ENCODE data around the gene KCNT2. TPM values are rescaled to one million over a fixed set of nuclear protein-coding genes. Genes with fewer than 3 reads are reported as not detected.

The KCNT2 gene
- total and polyA plus RNA-seq, 9 of the 15 experiments (the other 6 are each of a cell fraction or from before 2014, with no cell fraction given), result 0.13 to 0.73 (median 0.28) TPM

- no peaks in the 10 kb centered on the region for H4K20me1 ChIP-seq (replicated peaks; ENCODE audit: control insufficient read depth, insufficient read depth, low read length)
- no peak for FAIRE-seq
- ChIA-PET POLR2A (no interaction called here), CTCF (ENCODE audit: low intra/inter-chr PET ratio) (no interaction called here)
- in situ Hi-C loops (cut with MboI) (no loop called here), intact Hi-C loops (cut with micrococcal nuclease) (no loop called here)
- H3K4me1 ChIP-seq (replicated peaks in 1 of 2; ENCODE audit: control insufficient read depth in 2 of 2, insufficient read depth in 2 of 2, low read length in 2 of 2), result no peaks in the 10 kb centered on the region
- no peaks in the 10 kb centered on the region for H3K36me3 ChIP-seq (ENCODE audit: control insufficient read depth, insufficient read depth, low read length)
- no peaks in the 10 kb centered on the region for H3K9me1 ChIP-seq (ENCODE audit: control insufficient read depth, insufficient read depth, low read length)
- H3K9ac ChIP-seq (ENCODE audit: insufficient read depth in 1 of 2, low read depth in 2 of 2, low read length in 2 of 2), result no peak overlapping the region
- no peak overlapping the region for H3K4me2 ChIP-seq (ENCODE audit: insufficient read depth, low read length)
- H3K27ac ChIP-seq (ENCODE audit: extremely low read depth, low read depth, low read length), result no peak overlapping the region
- no peaks in the 10 kb centered on the region for H3K27me3 ChIP-seq (ENCODE audit: control insufficient read depth in 2 of 2, insufficient read depth in 2 of 2, low read length in 2 of 2)
- H3K9me3 ChIP-seq (replicated peaks; ENCODE audit: control insufficient read depth, insufficient read depth, low read depth, low read length), result no peaks in the 10 kb centered on the region
- H3K79me2 ChIP-seq (ENCODE audit: control insufficient read depth, insufficient read depth, low read length), result no peaks in the 10 kb centered on the region
- no peak for DNase-seq (ENCODE audit: extremely low read depth in 1 of 4, low spot score in 3 of 4)
- no peak for ATAC-seq
- no peak overlapping the region for H2AFZ ChIP-seq (ENCODE audit: low read depth, low read length)
- H3K4me3 ChIP-seq, result no peak overlapping the region
- no TSS peak for BruUV-seq (replicated peaks)
- TF ChIP-seq MTA2 (IDR thresholded peaks at IDR 0.05; ENCODE audit: low read depth) (no peak), C11orf30 (IDR thresholded peaks at IDR 0.05; ENCODE audit: low read depth) (peak; percentile 62), SMAD2 (IDR thresholded peaks at IDR 0.05; ENCODE audit: low read depth, low read length) (no peak), ZNF263 (CRISPR knock-in tag; IDR thresholded peaks at IDR 0.05; ENCODE audit: borderline replicate concordance) (no peak), ZNF212 (CRISPR knock-in tag; IDR thresholded peaks at IDR 0.05) (no peak), MBD2 (IDR thresholded peaks at IDR 0.05; ENCODE audit: borderline replicate concordance, low read depth) (no peak), YY1 (IDR thresholded peaks at IDR 0.05; ENCODE audit: borderline replicate concordance in 1 of 3, control insufficient read depth in 1 of 3, extremely low read depth in 1 of 3, insufficient read depth in 3 of 3, insufficient read length in 1 of 3, insufficient replicate concordance in 2 of 3, low read depth in 1 of 3, low read length in 2 of 3) (no peak), TAL1 (IDR thresholded peaks at IDR 0.05) (no peak), CREM (IDR thresholded peaks at IDR 0.05; ENCODE audit: low read depth) (no peak), ASH1L (IDR thresholded peaks at IDR 0.05; ENCODE audit: borderline replicate concordance, low read depth, partially characterized antibody) (no peak), MAFG (tag; conservative IDR thresholded peaks at IDR 0.05) (peak; percentile 39), ZNF436 (CRISPR knock-in tag; IDR thresholded peaks at IDR 0.05) (no peak), MXI1 (IDR thresholded peaks at IDR 0.05; ENCODE audit: low read depth, low read length) (no peak)
- TF ChIP-seq, protein P1, sequence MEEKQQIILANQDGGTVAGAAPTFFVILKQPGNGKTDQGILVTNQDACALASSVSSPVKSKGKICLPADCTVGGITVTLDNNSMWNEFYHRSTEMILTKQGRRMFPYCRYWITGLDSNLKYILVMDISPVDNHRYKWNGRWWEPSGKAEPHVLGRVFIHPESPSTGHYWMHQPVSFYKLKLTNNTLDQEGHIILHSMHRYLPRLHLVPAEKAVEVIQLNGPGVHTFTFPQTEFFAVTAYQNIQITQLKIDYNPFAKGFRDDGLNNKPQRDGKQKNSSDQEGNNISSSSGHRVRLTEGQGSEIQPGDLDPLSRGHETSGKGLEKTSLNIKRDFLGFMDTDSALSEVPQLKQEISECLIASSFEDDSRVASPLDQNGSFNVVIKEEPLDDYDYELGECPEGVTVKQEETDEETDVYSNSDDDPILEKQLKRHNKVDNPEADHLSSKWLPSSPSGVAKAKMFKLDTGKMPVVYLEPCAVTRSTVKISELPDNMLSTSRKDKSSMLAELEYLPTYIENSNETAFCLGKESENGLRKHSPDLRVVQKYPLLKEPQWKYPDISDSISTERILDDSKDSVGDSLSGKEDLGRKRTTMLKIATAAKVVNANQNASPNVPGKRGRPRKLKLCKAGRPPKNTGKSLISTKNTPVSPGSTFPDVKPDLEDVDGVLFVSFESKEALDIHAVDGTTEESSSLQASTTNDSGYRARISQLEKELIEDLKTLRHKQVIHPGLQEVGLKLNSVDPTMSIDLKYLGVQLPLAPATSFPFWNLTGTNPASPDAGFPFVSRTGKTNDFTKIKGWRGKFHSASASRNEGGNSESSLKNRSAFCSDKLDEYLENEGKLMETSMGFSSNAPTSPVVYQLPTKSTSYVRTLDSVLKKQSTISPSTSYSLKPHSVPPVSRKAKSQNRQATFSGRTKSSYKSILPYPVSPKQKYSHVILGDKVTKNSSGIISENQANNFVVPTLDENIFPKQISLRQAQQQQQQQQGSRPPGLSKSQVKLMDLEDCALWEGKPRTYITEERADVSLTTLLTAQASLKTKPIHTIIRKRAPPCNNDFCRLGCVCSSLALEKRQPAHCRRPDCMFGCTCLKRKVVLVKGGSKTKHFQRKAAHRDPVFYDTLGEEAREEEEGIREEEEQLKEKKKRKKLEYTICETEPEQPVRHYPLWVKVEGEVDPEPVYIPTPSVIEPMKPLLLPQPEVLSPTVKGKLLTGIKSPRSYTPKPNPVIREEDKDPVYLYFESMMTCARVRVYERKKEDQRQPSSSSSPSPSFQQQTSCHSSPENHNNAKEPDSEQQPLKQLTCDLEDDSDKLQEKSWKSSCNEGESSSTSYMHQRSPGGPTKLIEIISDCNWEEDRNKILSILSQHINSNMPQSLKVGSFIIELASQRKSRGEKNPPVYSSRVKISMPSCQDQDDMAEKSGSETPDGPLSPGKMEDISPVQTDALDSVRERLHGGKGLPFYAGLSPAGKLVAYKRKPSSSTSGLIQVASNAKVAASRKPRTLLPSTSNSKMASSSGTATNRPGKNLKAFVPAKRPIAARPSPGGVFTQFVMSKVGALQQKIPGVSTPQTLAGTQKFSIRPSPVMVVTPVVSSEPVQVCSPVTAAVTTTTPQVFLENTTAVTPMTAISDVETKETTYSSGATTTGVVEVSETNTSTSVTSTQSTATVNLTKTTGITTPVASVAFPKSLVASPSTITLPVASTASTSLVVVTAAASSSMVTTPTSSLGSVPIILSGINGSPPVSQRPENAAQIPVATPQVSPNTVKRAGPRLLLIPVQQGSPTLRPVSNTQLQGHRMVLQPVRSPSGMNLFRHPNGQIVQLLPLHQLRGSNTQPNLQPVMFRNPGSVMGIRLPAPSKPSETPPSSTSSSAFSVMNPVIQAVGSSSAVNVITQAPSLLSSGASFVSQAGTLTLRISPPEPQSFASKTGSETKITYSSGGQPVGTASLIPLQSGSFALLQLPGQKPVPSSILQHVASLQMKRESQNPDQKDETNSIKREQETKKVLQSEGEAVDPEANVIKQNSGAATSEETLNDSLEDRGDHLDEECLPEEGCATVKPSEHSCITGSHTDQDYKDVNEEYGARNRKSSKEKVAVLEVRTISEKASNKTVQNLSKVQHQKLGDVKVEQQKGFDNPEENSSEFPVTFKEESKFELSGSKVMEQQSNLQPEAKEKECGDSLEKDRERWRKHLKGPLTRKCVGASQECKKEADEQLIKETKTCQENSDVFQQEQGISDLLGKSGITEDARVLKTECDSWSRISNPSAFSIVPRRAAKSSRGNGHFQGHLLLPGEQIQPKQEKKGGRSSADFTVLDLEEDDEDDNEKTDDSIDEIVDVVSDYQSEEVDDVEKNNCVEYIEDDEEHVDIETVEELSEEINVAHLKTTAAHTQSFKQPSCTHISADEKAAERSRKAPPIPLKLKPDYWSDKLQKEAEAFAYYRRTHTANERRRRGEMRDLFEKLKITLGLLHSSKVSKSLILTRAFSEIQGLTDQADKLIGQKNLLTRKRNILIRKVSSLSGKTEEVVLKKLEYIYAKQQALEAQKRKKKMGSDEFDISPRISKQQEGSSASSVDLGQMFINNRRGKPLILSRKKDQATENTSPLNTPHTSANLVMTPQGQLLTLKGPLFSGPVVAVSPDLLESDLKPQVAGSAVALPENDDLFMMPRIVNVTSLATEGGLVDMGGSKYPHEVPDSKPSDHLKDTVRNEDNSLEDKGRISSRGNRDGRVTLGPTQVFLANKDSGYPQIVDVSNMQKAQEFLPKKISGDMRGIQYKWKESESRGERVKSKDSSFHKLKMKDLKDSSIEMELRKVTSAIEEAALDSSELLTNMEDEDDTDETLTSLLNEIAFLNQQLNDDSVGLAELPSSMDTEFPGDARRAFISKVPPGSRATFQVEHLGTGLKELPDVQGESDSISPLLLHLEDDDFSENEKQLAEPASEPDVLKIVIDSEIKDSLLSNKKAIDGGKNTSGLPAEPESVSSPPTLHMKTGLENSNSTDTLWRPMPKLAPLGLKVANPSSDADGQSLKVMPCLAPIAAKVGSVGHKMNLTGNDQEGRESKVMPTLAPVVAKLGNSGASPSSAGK (IDR thresholded peaks at IDR 0.05), result no peak
These were observed 348.0 kb downstream of the KCNT2 start for GRCh38 chr1:196260270-196260669.
